Peyer's patch (tissue), 4 donors: ENCODE results near the gene FIGN. TPM values are rescaled to one million over a fixed set of nuclear protein-coding genes. Genes with fewer than 3 reads are reported as not detected.

Experiments used
- DNase-seq, 3 donors: peaks; one replicate each; pipeline ENCODE4 v3.0.0-alpha.2; 2017 to 2019
- H3K27ac ChIP-seq, 4 donors: fragments of 200-600 bp; sonication (generic); one replicate each; pipeline ENCODE4 v1.5.1; 2016 to 2019
- H3K27me3 ChIP-seq, 2 donors: fragments of 200-600 bp; sonication (generic); one replicate each; pipeline ENCODE4 v1.5.1; 2019
- H3K36me3 ChIP-seq, 3 donors: fragments of 200-600 bp; sonication (generic); one replicate each; pipeline ENCODE4 v1.5.1; 2016 to 2019
- H3K4me1 ChIP-seq, 4 donors: fragments of 200-600 bp; sonication (generic); one replicate each; pipeline ENCODE4 v1.5.1; 2016 to 2019
- H3K4me3 ChIP-seq, 4 donors: fragments of 200-600 bp; sonication (generic); 1 replicate in 3 of 4; 2 replicates in 1 of 4; pipeline ENCODE4 v1.5.1; 2016 to 2019; ENCODE audit warnings: mild to moderate bottlenecking in 1 of 4
- H3K9me3 ChIP-seq, 4 donors: fragments of 200-600 bp; sonication (generic); one replicate each; pipeline ENCODE4 v1.5.1; 2016 to 2019; ENCODE audit warnings: mild to moderate bottlenecking in 1 of 4
- POLR2A ChIP-seq, 2 donors: fragments of 450-650 bp; IDR thresholded peaks; one replicate each; pipeline ENCODE4 v1.5.1; 2017; ENCODE audit warnings: antibody characterized with exemption in 2 of 2, mild to moderate bottlenecking in 2 of 2, moderate library complexity in 2 of 2
- total RNA-seq, 4 donors: library from RNA; depleted of rRNA; stranded (reverse); fragments of >200 nt; gene quantifications; one replicate each; pipeline ENCODE4 v1.1.0, GENCODE V29; 2016
- TF ChIP-seq, protein P1 (sequence below), 6 experiments: fragments of 450-650 bp in 4 of 6; fragments of 200-600 bp in 2 of 6; sonication (generic) in 1 of 6; IDR thresholded peaks; one replicate each; pipeline ENCODE4 v1.5.1; 2017 to 2019; ENCODE audit warnings: antibody characterized with exemption in 6 of 6, mild to moderate bottlenecking in 3 of 6, moderate library complexity in 1 of 6

The FIGN gene
- total RNA-seq, 4 donors from 2014 or later: 0.53 to 8.3 (median 0.95) TPM

DNA sequence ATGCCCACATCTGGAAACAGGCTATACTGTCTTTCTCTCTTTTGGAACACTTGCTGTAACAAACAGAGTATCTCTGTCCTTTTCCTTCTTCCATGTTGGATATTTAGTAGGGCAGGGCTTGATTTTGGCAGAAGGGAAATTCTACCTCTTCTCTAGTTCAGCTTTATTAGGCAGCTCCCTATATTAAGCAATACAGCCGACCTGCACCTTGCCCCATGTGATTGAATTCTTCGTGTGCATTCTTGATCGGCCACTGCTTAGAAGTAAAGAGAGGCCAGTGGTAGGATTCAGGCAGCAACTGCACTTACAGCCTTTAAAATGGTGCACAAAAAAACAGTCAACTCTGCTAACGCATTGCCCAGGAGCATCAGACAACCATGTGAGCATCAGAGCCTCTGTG is 31.3 kb upstream of the FIGN start:
- H3K27ac ChIP-seq: no peak overlapping the region
- no peaks in the 10 kb centered on the region for H3K9me3 ChIP-seq
- H3K4me3 ChIP-seq: no peak overlapping the region
- DNase-seq: no peak
- H3K4me1 ChIP-seq: no peaks in the 10 kb centered on the region
- H3K36me3 ChIP-seq: no peaks in the 10 kb centered on the region
- H3K27me3 ChIP-seq: no peaks in the 10 kb centered on the region
- TF ChIP-seq, protein P1, sequence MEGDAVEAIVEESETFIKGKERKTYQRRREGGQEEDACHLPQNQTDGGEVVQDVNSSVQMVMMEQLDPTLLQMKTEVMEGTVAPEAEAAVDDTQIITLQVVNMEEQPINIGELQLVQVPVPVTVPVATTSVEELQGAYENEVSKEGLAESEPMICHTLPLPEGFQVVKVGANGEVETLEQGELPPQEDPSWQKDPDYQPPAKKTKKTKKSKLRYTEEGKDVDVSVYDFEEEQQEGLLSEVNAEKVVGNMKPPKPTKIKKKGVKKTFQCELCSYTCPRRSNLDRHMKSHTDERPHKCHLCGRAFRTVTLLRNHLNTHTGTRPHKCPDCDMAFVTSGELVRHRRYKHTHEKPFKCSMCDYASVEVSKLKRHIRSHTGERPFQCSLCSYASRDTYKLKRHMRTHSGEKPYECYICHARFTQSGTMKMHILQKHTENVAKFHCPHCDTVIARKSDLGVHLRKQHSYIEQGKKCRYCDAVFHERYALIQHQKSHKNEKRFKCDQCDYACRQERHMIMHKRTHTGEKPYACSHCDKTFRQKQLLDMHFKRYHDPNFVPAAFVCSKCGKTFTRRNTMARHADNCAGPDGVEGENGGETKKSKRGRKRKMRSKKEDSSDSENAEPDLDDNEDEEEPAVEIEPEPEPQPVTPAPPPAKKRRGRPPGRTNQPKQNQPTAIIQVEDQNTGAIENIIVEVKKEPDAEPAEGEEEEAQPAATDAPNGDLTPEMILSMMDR (IDR thresholded peaks at IDR 0.05): no peak
- TF ChIP-seq POLR2A (IDR thresholded peaks at IDR 0.05): no peak

DNA sequence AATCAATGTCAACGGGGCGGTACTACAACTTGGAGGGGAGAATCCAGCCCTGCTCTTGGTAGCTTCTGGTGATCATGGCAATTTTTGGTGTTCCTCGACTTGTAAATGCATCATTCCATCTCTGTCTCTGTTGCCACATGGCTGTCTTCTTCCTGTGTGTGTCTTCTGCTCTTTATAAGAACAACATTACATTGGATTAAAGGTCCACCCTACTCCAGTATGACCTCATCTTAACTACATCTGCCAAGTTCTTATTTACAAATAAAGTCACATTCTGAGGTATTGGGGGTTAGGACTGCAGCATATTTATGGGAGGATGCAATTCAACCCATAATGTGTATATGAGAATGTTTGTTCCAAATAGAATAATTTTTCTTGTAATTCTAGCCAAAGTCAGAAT is 28.8 kb upstream of the FIGN start:
- no peak for DNase-seq
- Histone ChIP-seq H3K27me3 (no peaks in the 10 kb centered on the region), H3K36me3 (no peaks in the 10 kb centered on the region), H3K4me1 (no peaks in the 10 kb centered on the region), H3K4me3 (no peak overlapping the region), H3K9me3 (no peaks in the 10 kb centered on the region), H3K27ac (no peak overlapping the region)
- TF ChIP-seq, protein P1 (IDR thresholded peaks at IDR 0.05): no peak
- no peak for TF ChIP-seq POLR2A (IDR thresholded peaks at IDR 0.05)

DNA sequence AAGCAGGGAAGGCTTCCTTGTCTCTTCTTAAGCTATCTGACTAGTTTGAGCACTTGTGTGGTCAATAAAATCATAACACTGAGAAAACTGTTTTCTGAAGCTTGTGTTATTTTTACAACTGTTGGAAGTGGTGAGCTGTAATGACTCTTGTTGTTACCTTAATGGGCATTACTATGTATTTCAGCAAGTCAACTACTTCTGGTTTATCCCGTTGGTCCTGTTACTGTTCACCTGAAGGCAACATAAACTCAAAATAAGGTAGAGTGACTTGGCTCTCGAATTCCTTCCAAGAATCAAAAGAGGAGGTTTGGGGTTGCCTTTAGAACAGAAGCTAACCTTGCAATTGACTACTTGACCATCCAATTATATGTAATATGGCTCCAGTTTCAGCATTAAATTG is 23.2 kb upstream of the FIGN start:
- H3K4me1 ChIP-seq: no peaks in the 10 kb centered on the region
- DNase-seq: no peak

DNA sequence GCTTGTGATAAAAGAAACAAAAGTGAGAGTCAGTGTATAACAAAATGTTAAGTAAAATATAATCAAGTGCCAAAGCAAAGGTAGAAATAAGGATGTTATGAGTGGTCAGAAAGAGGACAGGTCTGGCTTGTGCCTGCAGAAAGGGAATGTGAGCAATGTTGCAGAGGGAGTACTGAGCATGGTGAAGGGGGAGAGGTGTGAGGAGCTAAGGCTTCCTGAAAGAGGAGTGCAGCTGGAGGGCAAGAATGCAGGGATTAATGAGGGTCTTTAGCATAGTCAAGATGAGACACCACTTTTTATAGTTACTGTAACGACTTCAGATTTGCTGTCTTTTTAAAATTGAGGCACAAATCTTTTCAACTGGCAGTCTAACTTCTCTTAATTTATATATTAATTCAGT is 22.0 kb upstream of the FIGN start:
- DNase-seq: no peak
- Histone ChIP-seq H3K27me3 (no peaks in the 10 kb centered on the region), H3K36me3 (no peaks in the 10 kb centered on the region), H3K9me3 (no peaks in the 10 kb centered on the region), H3K4me1 (no peaks in the 10 kb centered on the region), H3K4me3 (no peak overlapping the region), H3K27ac (no peak overlapping the region)
- no peak for TF ChIP-seq POLR2A (IDR thresholded peaks at IDR 0.05)
- TF ChIP-seq, protein P1 (IDR thresholded peaks at IDR 0.05): no peak

More for the DNA sequence above, 23.2 kb upstream of the FIGN start:
- no peak overlapping the region for H3K27ac ChIP-seq
- TF ChIP-seq, protein P1 (IDR thresholded peaks at IDR 0.05): no peak
- TF ChIP-seq POLR2A (IDR thresholded peaks at IDR 0.05): no peak
- H3K36me3 ChIP-seq: no peaks in the 10 kb centered on the region
- no peaks in the 10 kb centered on the region for H3K27me3 ChIP-seq
- no peaks in the 10 kb centered on the region for H3K9me3 ChIP-seq
- H3K4me3 ChIP-seq: no peak overlapping the region

DNA sequence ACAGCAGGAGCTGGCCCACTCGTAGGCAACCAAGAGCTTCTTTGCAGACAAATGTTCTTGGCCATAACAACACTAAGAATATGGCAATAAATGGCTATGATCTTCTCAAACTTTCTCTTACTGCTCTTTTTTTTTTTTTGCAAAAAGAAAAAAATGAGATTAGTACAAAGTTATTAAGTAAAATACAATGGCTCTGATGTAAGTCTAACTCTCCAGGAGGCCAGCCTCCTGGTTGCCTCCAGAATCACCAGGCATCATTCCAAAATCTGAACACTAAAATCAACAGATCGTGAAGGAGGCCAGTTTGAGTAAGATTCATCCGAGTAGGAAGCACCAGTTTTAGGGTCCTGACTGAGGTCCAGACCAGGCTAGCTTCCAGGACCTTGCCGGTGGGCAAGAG is 20.8 kb upstream of the FIGN start:
- Histone ChIP-seq H3K9me3 (no peaks in the 10 kb centered on the region), H3K4me3 (no peak overlapping the region), H3K27me3 (no peaks in the 10 kb centered on the region), H3K27ac (no peak overlapping the region), H3K36me3 (no peaks in the 10 kb centered on the region), H3K4me1 (no peaks in the 10 kb centered on the region)
- no peak for TF ChIP-seq POLR2A (IDR thresholded peaks at IDR 0.05)
- TF ChIP-seq, protein P1 (IDR thresholded peaks at IDR 0.05): no peak
- DNase-seq: no peak

DNA sequence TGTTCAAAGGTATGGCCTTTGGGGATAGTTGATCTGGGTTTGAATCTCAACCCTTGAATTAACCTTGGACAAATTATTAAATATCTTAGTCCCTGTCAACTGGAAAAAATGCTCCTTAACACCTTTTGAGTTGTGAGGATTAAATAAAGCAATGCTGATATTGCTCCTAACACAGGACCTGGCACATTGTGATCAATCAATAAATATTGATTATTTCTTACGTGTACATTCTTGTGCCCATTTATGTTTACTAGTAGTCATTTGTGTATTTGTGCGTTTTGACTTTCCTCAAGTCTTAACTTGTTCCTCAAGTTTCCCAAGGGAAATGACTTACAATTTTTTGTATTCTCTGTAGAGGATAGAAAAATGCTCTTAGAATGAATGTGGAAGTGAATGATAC is 19.6 kb upstream of the FIGN start:
- no peaks in the 10 kb centered on the region for H3K9me3 ChIP-seq
- no peaks in the 10 kb centered on the region for H3K27me3 ChIP-seq
- no peak for DNase-seq
- H3K4me3 ChIP-seq: no peak overlapping the region
- no peaks in the 10 kb centered on the region for H3K4me1 ChIP-seq
- no peaks in the 10 kb centered on the region for H3K36me3 ChIP-seq
- no peak for TF ChIP-seq POLR2A (IDR thresholded peaks at IDR 0.05)
- TF ChIP-seq, protein P1 (IDR thresholded peaks at IDR 0.05): no peak
- H3K27ac ChIP-seq: no peak overlapping the region
